Karpas-422 (cell line): ENCODE data around the gene ATF7. TPM values are rescaled to one million over a fixed set of nuclear protein-coding genes. Genes with fewer than 3 reads are reported as not detected.
"Not testable (repeated sequence)": the region's sequence is repeated elsewhere in the genome, so short reads cannot be mapped to it uniquely, and the experiment has no call there.

Experiments used
- DNase-seq: peaks from one replicate; pipeline ENCODE4 v3.0.0-alpha.2; 2015
- H2AFZ ChIP-seq: fragments of 200-600 bp; sonication (generic); 2 replicates; pipeline ENCODE4 v1.6.1; 2014; ENCODE audit warnings: antibody characterized with exemption, low read length, mixed read lengths
- H3K27ac ChIP-seq: fragments of 200-600 bp; sonication (generic); 2 replicates; pipeline ENCODE4 v1.5.1; 2014; ENCODE audit warnings: mild to moderate bottlenecking, low read length, moderate library complexity
- H3K27me3 ChIP-seq: fragments of 200-600 bp; sonication (generic); 2 replicates; pipeline ENCODE4 v1.6.1; 2014; ENCODE audit warnings: low read length, mixed read lengths
- H3K36me3 ChIP-seq: fragments of 200-600 bp; sonication (generic); 2 replicates; pipeline ENCODE4 v1.6.1; 2014; ENCODE audit warnings: low read length, mixed read lengths; ENCODE audit not compliant: insufficient read depth
- H3K4me1 ChIP-seq: fragments of 200-600 bp; sonication (generic); 2 replicates; pipeline ENCODE4 v1.6.1; 2014; ENCODE audit warnings: mild to moderate bottlenecking, low read length, mixed read lengths
- H3K4me2 ChIP-seq: fragments of 200-600 bp; sonication (generic); 2 replicates; pipeline ENCODE4 v1.6.1; 2014; ENCODE audit warnings: low read length, low read depth, mild to moderate bottlenecking; ENCODE audit not compliant: poor library complexity, severe bottlenecking
- H3K4me3 ChIP-seq: fragments of 200-600 bp; sonication (generic); 2 replicates; pipeline ENCODE4 v1.5.1; 2014; ENCODE audit warnings: mild to moderate bottlenecking, antibody characterized with exemption, low read length, mixed read lengths
- H3K79me2 ChIP-seq: fragments of 200-600 bp; sonication (generic); 2 replicates; pipeline ENCODE4 v1.6.1; 2014; ENCODE audit warnings: mild to moderate bottlenecking, low read length, mixed read lengths
- H3K9ac ChIP-seq: fragments of 200-600 bp; sonication (generic); 2 replicates; pipeline ENCODE4 v1.6.0; 2014; ENCODE audit warnings: low read length
- H3K9me2 ChIP-seq: fragments of 200-600 bp; sonication (generic), shearing (Covaris generic); replicated peaks from 2 replicates; pipeline ENCODE4 v1.6.0; 2014; ENCODE audit warnings: mild to moderate bottlenecking, low read length, moderate library complexity; ENCODE audit not compliant: insufficient read depth
- H3K9me3 ChIP-seq: fragments of 300-700, 200-600 bp; sonication (generic); 2 replicates; pipeline ENCODE4 v1.6.1; 2014; ENCODE audit warnings: low read length, mixed read lengths
- H4K20me1 ChIP-seq: fragments of 200-600 bp; sonication (generic); 2 replicates; pipeline ENCODE4 v1.6.1; 2014; ENCODE audit warnings: mild to moderate bottlenecking, antibody characterized with exemption, low read length, low read depth; ENCODE audit not compliant: insufficient read depth
- total RNA-seq: library from RNA; depleted of rRNA; stranded (reverse); fragments of >200 nt; shearing (Covaris generic); gene quantifications from 2 replicates; pipeline ENCODE4 v1.2.3, GENCODE V29; 2014; ENCODE audit warnings: low replicate concordance

ATF7 gene
- total RNA-seq, 1 experiment from 2014 or later, result 28.9 TPM

DNA sequence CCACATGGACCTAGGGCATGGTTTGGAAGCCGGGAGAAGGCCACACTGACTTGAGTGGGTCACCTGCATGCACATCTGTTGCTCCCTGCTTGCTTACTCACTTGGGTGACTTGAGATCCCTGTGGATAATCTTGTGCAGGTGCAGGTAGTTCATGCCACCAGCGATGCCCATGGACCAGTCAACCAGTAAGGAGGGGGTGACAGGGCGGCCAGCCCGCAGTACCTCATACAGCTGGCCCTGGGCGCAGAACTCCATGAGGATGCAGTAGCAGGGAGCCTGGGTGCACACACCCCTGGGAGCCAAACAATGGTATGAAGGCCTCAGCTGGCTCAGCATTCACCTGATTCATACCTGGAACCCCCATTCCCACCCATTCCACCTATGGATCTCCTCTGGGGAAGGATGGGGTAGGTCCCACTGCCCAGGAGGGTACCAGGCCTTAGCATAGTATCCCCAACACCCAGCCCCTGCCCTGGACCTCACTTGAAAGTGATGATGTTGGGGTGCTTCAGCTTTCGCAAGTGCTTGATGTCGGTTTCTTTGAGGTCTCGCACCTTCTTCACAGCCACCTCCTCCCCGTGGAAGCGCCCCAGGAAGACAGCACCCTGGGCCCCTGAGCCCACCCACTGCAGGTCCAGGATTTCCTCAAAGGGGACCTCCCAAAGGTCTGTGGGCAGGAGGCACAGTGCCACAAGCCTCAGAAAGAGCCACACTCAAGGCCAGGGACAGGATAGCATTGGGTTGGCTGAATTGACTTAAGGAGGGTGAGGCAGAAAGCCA lies 140.0 kb downstream of the ATF7 start:
- H3K4me1 ChIP-seq, result no peaks in the 10 kb centered on the region
- no peaks in the 10 kb centered on the region for H3K9me3 ChIP-seq
- no peaks in the 10 kb centered on the region for H3K79me2 ChIP-seq
- H3K9me2 ChIP-seq, result no peaks in the 10 kb centered on the region
- H3K27ac ChIP-seq, result no peak overlapping the region
- no peak overlapping the region for H3K9ac ChIP-seq
- DNase-seq, result no peak
- no peak overlapping the region for H3K4me2 ChIP-seq
- no peak overlapping the region for H3K4me3 ChIP-seq
- peaks cover 5% of the 10 kb centered on the region; the same call in 1 of the 2 replicates for H4K20me1 ChIP-seq
- H3K36me3 ChIP-seq, result peaks cover 9% of the 10 kb centered on the region; the same call in 1 of the 2 replicates
- H2AFZ ChIP-seq, result no peak overlapping the region
- H3K27me3 ChIP-seq, result no peaks in the 10 kb centered on the region

DNA sequence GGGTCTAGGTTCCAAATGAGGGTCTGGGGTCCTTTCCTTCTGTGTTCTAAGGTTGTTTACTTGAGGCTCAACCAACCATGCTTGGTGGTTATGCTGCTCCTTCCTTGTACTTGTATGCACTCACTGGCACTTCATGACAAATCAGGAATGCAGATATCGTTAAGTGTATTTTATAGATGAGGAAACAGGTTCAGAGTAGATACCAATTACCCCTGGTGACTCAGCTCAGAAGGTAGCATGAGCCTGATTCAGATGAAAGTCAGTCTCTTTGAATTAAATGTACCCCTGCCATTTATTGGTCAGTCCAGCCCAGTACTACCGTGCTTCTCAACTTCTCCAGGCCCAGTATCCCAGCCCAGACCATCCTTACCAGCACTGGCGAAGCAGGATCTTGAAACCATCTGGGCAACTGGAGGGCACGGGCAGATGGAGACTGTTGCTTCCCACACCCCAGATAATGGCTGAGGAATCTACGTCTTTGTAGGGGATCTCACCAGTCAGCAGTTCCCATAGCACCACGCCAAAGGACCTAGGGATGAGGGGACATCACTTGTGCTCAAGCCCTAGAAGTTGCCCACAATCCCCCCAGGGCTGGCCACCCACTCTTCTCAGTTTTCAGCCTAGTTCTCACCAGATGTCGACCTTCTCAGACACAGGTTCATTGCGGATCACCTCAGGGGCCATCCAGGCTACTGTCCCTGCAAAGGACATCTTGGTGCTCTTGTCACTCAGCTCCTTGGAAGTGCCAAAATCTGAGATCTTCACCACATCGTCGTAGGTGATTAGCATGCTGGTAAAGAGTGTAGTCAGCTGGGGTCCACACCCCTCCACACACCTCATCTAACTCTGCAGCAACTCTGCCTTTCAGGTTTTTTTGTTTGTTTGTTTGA lies 141.3 kb downstream of the ATF7 start:
- Histone ChIP-seq H3K79me2 (no peaks in the 10 kb centered on the region), H3K4me1 (no peaks in the 10 kb centered on the region), H3K4me3 (no peak overlapping the region), H4K20me1 (peaks cover 5% of the 10 kb centered on the region; the same call in 1 of the 2 replicates), H3K27me3 (no peaks in the 10 kb centered on the region), H2AFZ (no peak overlapping the region), H3K4me2 (no peak overlapping the region), H3K9ac (no peak overlapping the region), H3K27ac (no peak overlapping the region), H3K9me3 (no peaks in the 10 kb centered on the region), H3K36me3 (peaks cover 18% of the 10 kb centered on the region; the same call in 1 of the 2 replicates), H3K9me2 (no peaks in the 10 kb centered on the region)
- DNase-seq, result no peak

DNA sequence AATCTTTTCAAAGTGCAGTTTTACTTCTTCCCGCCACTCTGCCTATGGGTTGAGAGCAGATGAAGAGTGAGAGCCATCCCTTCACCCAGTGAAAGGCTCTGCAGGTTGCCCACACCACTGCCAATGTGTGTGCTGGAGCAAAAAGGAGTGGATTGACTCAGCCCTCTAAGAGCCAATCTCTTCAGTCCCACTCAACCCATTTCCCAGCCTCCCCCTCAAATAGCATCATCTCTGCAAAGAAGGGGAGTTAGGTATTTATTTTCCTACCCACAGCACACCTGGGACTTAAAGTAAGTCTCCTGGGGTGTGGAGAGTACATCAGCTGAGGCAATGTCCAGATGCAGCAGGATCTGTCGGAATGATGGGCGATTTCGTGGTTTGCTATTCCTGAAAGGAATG lies 142.2 kb downstream of the ATF7 start:
- Histone ChIP-seq H3K4me1 (no peaks in the 10 kb centered on the region), H3K27me3 (no peaks in the 10 kb centered on the region), H3K9ac (no peak overlapping the region), H3K79me2 (no peaks in the 10 kb centered on the region), H2AFZ (no peak overlapping the region), H3K4me3 (no peak overlapping the region), H3K27ac (no peak overlapping the region), H3K4me2 (no peak overlapping the region), H3K9me3 (no peaks in the 10 kb centered on the region), H3K9me2 (no peaks in the 10 kb centered on the region), H3K36me3 (peaks cover 27% of the 10 kb centered on the region; the same call in 1 of the 2 replicates), H4K20me1 (peaks cover 9% of the 10 kb centered on the region; the same call in 1 of the 2 replicates)
- DNase-seq, result no peak

DNA sequence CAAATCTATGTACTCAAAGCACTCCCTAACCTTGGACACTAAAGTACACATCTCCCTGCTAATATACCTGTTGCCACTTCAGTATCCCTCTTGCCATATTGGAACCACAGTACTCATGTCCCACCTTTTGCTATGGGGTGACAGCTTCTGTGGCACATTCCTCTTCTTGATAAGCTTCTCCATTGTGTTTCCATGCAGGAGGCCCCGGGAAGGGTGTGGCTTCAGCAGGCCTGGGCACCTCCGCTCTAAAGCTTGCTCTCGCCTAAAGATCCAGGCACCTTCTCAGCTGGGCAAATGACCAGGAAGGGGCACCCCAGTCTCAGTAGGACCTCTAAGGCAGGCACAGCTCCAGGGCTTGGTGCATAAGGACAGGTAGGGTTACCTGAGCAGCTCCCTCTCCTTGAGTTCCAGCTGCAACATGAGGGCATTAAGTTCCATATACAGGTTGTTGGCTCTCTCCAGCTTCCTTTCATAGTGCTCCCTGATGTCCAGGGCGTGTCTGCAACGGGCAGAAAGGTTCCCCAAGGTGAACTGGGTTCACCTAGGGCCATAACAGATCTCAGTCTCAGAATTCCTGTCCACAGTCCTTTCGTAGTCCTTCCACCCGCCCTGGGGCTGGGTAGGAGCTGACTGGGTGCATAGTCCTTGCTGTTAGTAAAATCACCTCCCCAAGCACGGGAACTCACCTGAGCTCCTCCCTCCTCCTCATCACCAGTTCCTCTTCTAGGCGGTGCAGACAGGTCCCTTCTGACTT lies 142.8 kb downstream of the ATF7 start:
- Histone ChIP-seq H3K9me2 (no peaks in the 10 kb centered on the region), H2AFZ (no peak overlapping the region), H3K4me2 (no peak overlapping the region), H4K20me1 (peaks cover 11% of the 10 kb centered on the region; the same call in 1 of the 2 replicates), H3K36me3 (peaks cover 32% of the 10 kb centered on the region; the same call in 1 of the 2 replicates), H3K9ac (no peak overlapping the region), H3K9me3 (no peaks in the 10 kb centered on the region), H3K27ac (no peak overlapping the region), H3K79me2 (no peaks in the 10 kb centered on the region), H3K27me3 (no peaks in the 10 kb centered on the region), H3K4me1 (no peaks in the 10 kb centered on the region), H3K4me3 (no peak overlapping the region)
- peak; percentile 59 for DNase-seq

DNA sequence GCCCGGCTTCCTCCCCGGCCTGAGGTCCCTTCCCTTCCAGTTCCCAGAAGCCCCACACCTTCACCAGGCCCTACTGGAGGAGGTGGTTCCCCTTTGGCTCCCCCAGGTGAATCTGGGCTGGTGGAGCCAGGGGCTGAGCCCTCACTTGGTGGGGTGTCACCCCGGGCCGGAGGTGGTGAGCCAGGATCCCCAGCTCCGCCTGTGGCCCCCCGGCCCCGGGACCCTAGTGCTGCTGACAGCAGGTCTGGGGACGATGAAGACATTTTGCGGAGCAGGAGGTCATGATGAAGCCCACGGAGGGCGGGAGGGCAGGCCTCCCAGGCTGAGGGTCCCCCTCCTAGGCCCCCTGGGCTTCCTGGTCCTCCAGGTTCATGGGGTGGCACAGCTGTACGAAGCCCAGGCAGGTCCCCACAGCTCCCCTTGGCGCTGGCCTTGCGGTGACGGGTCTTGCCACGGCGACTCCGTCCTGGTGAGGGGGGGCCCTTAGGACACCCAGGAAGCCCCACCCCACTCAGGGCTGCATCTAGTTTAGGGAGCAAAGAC lies 143.5 kb downstream of the ATF7 start:
- Histone ChIP-seq H3K27ac (no peak overlapping the region), H3K9me2 (no peaks in the 10 kb centered on the region), H4K20me1 (peaks cover 15% of the 10 kb centered on the region; the same call in 1 of the 2 replicates), H3K79me2 (no peaks in the 10 kb centered on the region), H3K36me3 (peaks cover 38% of the 10 kb centered on the region; the same call in 1 of the 2 replicates), H3K27me3 (no peaks in the 10 kb centered on the region), H3K4me3 (no peak overlapping the region), H2AFZ (no peak overlapping the region), H3K9me3 (no peaks in the 10 kb centered on the region), H3K4me2 (no peak overlapping the region), H3K4me1 (no peaks in the 10 kb centered on the region), H3K9ac (no peak overlapping the region)
- DNase-seq, result no peak

DNA sequence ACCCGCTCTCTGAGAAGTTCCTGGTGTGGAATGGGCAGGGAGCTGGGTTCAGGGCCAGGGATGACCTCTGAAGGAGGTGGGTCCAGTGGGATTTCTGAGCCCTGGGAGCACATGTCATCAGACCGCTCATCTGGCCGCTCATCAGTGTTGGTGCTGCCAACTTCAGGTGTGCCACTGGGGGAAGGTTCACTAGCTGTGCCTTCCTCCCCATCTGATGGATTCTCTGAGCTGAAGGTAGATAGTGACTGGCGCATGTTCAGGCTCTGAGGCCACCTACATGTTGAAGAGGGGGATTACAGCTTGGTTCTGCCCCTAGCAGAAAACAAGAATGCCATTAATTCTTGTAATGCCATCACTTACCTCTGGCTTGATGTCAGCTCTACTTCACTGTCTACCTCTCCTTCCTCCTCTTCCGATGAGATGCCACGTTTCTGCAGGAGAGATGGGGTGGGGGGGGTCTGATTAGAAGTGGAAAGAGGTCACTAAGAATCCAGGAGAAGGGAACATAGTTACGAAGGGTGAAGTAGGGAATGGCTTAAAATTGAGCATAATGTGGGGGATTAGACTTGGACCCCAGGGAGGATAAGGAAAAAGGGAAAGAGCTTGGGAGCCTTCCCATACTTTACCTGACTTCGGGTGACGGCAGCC lies 144.1 kb downstream of the ATF7 start:
- Histone ChIP-seq H3K4me2 (no peak overlapping the region), H4K20me1 (peaks cover 17% of the 10 kb centered on the region; the same call in 1 of the 2 replicates), H3K9me2 (no peaks in the 10 kb centered on the region), H2AFZ (no peak overlapping the region), H3K27me3 (no peaks in the 10 kb centered on the region), H3K79me2 (peaks cover 2% of the 10 kb centered on the region; the same call in 1 of the 2 replicates), H3K9me3 (no peaks in the 10 kb centered on the region), H3K4me3 (no peak overlapping the region), H3K36me3 (peaks cover 42% of the 10 kb centered on the region; the same call in 1 of the 2 replicates), H3K4me1 (no peaks in the 10 kb centered on the region), H3K27ac (no peak overlapping the region), H3K9ac (no peak overlapping the region)
- peak; percentile 83 for DNase-seq

DNA sequence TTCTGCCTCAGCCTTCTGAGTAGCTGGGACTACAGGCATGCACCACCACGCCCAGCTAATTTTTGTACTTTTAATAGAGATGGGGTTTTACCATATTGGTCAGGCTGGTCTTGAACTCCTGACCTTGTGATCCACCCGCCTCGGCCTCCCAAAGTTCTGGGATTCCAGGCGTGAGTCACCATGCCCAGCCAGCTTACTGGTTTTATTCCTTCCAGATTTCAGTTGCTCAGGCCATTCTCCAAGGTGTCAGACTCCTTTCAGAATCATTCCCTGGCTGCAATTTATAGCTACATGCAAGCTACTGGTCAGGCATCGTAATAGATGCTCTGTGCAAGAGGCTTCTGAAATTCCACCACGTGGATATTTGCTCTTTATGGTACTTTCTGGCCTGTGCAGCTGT lies 144.7 kb downstream of the ATF7 start:
- H3K4me3 ChIP-seq, H3K9me3 ChIP-seq, H3K9ac ChIP-seq, H2AFZ ChIP-seq, H3K4me1 ChIP-seq, H3K79me2 ChIP-seq, H3K9me2 ChIP-seq, H3K4me2 ChIP-seq, H3K27me3 ChIP-seq, H3K27ac ChIP-seq, DNase-seq: not testable (repeated sequence)
- peaks cover 48% of the 10 kb centered on the region; the same call in 1 of the 2 replicates for H3K36me3 ChIP-seq
- peaks cover 17% of the 10 kb centered on the region; the same call in 1 of the 2 replicates for H4K20me1 ChIP-seq
